Testis (tissue), 3 donors: Measurements from ENCODE around the gene METTL25. TPM values are rescaled to one million over a fixed set of nuclear protein-coding genes. Genes with fewer than 3 reads are reported as not detected.

Source experiments
- DNase-seq: peaks from one replicate; pipeline ENCODE4 v3.0.0-alpha.2; 2019
- H3K27ac ChIP-seq, 2 donors: fragments of 200-600 bp; sonication (generic); one replicate each; pipeline ENCODE4 v1.5.1; 2019
- H3K27me3 ChIP-seq: fragments of 200-600 bp; sonication (generic); one replicate; pipeline ENCODE4 v1.5.1; 2019
- H3K36me3 ChIP-seq: fragments of 200-600 bp; sonication (generic); one replicate; pipeline ENCODE4 v1.5.1; 2017; ENCODE audit warnings: low read depth; ENCODE audit errors: missing control alignments
- H3K4me1 ChIP-seq: fragments of 200-600 bp; sonication (generic); one replicate; pipeline ENCODE4 v1.5.1; 2019
- H3K4me3 ChIP-seq, 2 donors: fragments of 200-600 bp; sonication (generic); one replicate each; pipeline ENCODE4 v1.5.1; 2017 to 2019
- H3K9me3 ChIP-seq: fragments of 200-600 bp; sonication (generic); one replicate; pipeline ENCODE4 v1.5.1; 2017
- POLR2A ChIP-seq: fragments of 450-650 bp; IDR thresholded peaks from one replicate; pipeline ENCODE4 v1.6.1; 2017; ENCODE audit warnings: antibody characterized with exemption, mild to moderate bottlenecking, moderate library complexity
- WGBS, 2 donors: methylation state at CpG; one replicate each; pipeline ENCODE4 v1.1.5; 2018; 5-methylcytosine and 5-hydroxymethylcytosine counted together
- intact Hi-C: fragments of 100-400 bp; cut with DNase I; formaldehyde crosslinking; loops from one replicate; pipeline ENCODE4 v1.15.1; 2023; ENCODE audit warnings: low total_unique reads
- polyA plus RNA-seq: library from polyadenylated mRNA; stranded (reverse); fragments of 350-450 nt; fragmentation: Illumina TruSeq; extraction: RNeasy Lipid Tissue Mini Kit (QIAGEN cat#74804); gene quantifications from one replicate; pipeline ENCODE4 v1.2.3, GENCODE V29; 2014; ENCODE audit warnings: low read depth, low replicate concordance; ENCODE audit not compliant: insufficient read depth
- total RNA-seq, 2 donors: library from RNA; depleted of rRNA; stranded (reverse); fragments of >200 nt; gene quantifications; one replicate each; pipeline ENCODE4 v1.2.3, GENCODE V29; 2016
- TF ChIP-seq, protein P1 (sequence below), 3 experiments: fragments of 450-650 bp in 2 of 3; fragments of 200-600 bp in 1 of 3; sonication (generic) in 1 of 3; IDR thresholded peaks; one replicate each; pipeline ENCODE4 v1.5.1; 2016 to 2019; ENCODE audit warnings: antibody characterized with exemption in 3 of 3, mild to moderate bottlenecking in 2 of 3, moderate library complexity in 1 of 3

The METTL25 gene
- total and polyA plus RNA-seq, 3 donors from 2014 or later = 9.0 to 11.3 (median 10.8) TPM

GRCh38 chr12:82525616-82526015 lies 167.3 kb downstream of the METTL25 start:
- WGBS, 2 donors = 96 to 97% methylated on average over 2 of the region's 2 CpGs
- TF ChIP-seq, protein P1, sequence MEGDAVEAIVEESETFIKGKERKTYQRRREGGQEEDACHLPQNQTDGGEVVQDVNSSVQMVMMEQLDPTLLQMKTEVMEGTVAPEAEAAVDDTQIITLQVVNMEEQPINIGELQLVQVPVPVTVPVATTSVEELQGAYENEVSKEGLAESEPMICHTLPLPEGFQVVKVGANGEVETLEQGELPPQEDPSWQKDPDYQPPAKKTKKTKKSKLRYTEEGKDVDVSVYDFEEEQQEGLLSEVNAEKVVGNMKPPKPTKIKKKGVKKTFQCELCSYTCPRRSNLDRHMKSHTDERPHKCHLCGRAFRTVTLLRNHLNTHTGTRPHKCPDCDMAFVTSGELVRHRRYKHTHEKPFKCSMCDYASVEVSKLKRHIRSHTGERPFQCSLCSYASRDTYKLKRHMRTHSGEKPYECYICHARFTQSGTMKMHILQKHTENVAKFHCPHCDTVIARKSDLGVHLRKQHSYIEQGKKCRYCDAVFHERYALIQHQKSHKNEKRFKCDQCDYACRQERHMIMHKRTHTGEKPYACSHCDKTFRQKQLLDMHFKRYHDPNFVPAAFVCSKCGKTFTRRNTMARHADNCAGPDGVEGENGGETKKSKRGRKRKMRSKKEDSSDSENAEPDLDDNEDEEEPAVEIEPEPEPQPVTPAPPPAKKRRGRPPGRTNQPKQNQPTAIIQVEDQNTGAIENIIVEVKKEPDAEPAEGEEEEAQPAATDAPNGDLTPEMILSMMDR (IDR thresholded peaks at IDR 0.05) = no peak
- TF ChIP-seq POLR2A = no peak
- H3K27me3 ChIP-seq = no peaks in the 10 kb centered on the region
- no peak overlapping the region for H3K27ac ChIP-seq
- no peaks in the 10 kb centered on the region for H3K9me3 ChIP-seq
- no peak overlapping the region for H3K4me3 ChIP-seq
- no peaks in the 10 kb centered on the region for H3K4me1 ChIP-seq
- H3K36me3 ChIP-seq = no peaks in the 10 kb centered on the region
- DNase-seq = no peak
- intact Hi-C loops = no loop called here

DNA sequence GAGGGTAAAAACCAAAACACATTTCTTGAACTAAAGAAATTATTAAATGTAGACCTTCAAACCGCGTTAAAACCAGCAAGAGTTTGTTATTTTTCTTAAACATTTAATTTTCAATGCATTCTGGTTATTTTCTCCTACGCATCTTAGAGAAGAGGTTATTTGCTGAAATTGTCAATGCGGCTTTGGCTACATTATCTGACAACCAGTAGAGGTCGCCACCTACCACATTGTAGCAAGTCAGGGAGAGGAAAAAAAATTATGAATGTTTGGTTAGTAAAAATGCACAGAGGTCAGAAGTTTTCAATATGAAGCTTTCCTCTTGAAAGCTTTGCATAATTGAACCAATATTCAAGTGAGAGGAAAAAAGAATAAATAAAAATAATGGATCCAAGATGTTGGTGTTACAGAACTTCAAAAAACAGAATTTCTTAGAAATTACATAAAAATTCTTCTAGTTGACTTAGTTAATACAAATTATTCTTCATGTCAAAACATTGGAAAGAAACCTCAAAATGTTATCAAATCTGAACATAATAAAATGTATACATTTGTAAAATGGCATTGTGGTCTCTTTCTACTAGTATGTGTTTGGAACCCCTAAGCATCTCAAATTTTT lies 168.9 kb downstream of the METTL25 start:
- WGBS, 2 donors = 16 to 27% methylated on average over 5 of the region's 5 CpGs
- Histone ChIP-seq H3K9me3 (no peaks in the 10 kb centered on the region), H3K4me1 (no peaks in the 10 kb centered on the region), H3K27ac (no peak overlapping the region), H3K4me3 (no peak overlapping the region), H3K27me3 (no peaks in the 10 kb centered on the region), H3K36me3 (no peaks in the 10 kb centered on the region)
- intact Hi-C loops = no loop called here
- no peak for TF ChIP-seq POLR2A
- TF ChIP-seq, protein P1 (IDR thresholded peaks at IDR 0.05) = peak; percentile 40 to 74 (median 69)
- DNase-seq = peak; percentile 57

Other genes with a start within 250 kb of the METTL25 start
- gene CCDC59, start 142 bp upstream of the METTL25 start, total RNA-seq = 10 to 100 TPM; 63.5 to 73.5 TPM
- 24.5 TPM for gene CCDC59, start 142 bp upstream of the METTL25 start, polyA plus RNA-seq